T-helper 2 cell treated with Interferon-gamma antibody and Interleukin-4, amounts not matched to agents 5 μg/mL and 100 μg/mL, for 36 hours (primary cell): Measurements from ENCODE around the gene FUT6.

Experiments
- DNase-seq: peaks from one replicate; pipeline ENCODE4 v3.0.0; 2021; ENCODE audit warnings: low spot score
- H3K27ac Mint-ChIP-seq: one replicate; pipeline ENCODE4 v1.8.0; 2021; ENCODE audit warnings: mild to moderate bottlenecking, mixed read lengths
- H3K27me3 Mint-ChIP-seq: one replicate; pipeline ENCODE4 v1.8.0; 2021; ENCODE audit warnings: low read depth, mixed read lengths
- H3K36me3 Mint-ChIP-seq: one replicate; pipeline ENCODE4 v1.8.0; 2021; ENCODE audit warnings: low read depth, mixed read lengths
- H3K4me1 Mint-ChIP-seq: one replicate; pipeline ENCODE4 v1.8.0; 2021; ENCODE audit warnings: low read depth, mixed read lengths
- H3K4me3 Mint-ChIP-seq: one replicate; pipeline ENCODE4 v1.8.0; 2022; ENCODE audit warnings: mild to moderate bottlenecking, moderate library complexity, mixed read lengths
- H3K9me3 Mint-ChIP-seq: one replicate; pipeline ENCODE4 v1.8.0; 2021; ENCODE audit warnings: mixed read lengths

Gene FUT6

DNA sequence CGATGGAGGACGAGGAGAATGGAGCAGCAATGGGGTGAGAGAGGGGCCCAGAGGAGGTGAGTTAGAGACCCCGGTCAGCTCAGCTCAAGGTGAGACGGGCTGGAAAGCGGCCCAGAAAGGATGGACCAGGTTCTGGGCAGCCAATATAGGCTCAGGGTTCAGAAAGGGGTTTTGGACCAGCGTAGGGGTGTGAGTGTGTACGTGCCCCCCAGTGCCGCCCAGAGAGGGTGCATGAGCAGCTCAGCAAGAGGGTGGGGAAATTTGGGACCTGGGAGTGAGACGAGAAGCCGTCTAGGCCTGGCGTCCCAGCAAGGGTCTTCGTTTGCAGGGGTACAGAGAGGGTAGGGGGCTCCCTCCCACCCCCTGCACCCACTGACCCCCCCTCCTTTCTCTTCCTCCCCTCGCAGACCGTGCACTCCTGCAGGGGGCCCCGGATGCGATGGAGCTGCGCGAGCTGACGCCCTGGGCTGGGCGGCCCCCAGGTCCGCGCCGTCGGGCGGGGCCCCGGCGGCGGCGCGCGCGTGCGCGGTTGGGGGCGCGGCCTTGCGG lies 12.1 kb downstream of the FUT6 start:
- H3K4me3 Mint-ChIP-seq, result peak overlapping the region; percentile 89
- no peaks in the 10 kb centered on the region for H3K9me3 Mint-ChIP-seq
- H3K27me3 Mint-ChIP-seq, result peaks cover 3% of the 10 kb centered on the region
- H3K36me3 Mint-ChIP-seq, result no peaks in the 10 kb centered on the region
- no peak for DNase-seq
- peaks cover 6% of the 10 kb centered on the region for H3K4me1 Mint-ChIP-seq
- H3K27ac Mint-ChIP-seq, result peak overlapping the region; percentile 94

DNA sequence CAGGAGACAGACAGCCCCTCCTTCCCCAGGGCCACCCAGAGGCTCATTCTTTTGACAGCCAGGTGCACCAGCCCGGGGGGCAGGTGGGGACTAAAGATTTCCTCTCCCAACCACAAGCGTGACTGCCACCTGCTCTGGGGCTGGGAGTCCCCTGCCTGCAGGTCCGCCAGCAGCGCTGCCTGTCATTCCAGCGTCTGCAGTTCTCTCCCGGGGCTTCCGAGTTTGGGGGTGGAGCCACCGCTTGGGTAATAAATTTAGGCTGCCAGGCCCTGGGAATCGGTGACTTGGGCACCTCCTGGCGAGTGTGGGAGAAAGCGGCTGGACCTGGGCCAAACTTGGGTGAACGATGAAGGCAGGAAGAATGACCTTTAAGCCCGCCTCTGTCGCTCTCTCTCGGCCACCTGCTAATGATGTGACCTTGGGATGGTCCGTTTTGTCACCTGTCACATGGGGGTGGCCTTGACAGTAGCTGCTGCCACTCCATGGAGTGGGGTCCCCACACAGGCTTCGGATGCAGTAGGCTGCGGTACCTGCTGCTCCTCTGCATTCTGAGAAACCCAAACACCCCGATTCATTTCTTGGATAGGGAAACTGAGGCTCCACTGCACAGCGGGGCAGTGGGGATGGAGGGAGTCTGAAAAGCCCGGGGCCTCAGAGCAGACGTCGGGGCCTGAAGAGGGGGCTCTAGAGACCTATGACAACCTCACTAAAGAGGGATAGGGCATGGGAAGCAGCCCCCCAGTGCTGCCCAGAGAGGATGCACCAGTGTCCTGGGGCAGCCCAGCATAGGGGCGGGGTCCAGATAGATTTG lies 12.8 kb downstream of the FUT6 start:
- Mint-ChIP-seq H3K27me3 (peaks cover 3% of the 10 kb centered on the region), H3K36me3 (no peaks in the 10 kb centered on the region), H3K27ac (peak overlapping the region; percentile 94), H3K9me3 (no peaks in the 10 kb centered on the region), H3K4me1 (peaks cover 6% of the 10 kb centered on the region), H3K4me3 (peak overlapping the region; percentile 89)
- DNase-seq, result no peak

DNA sequence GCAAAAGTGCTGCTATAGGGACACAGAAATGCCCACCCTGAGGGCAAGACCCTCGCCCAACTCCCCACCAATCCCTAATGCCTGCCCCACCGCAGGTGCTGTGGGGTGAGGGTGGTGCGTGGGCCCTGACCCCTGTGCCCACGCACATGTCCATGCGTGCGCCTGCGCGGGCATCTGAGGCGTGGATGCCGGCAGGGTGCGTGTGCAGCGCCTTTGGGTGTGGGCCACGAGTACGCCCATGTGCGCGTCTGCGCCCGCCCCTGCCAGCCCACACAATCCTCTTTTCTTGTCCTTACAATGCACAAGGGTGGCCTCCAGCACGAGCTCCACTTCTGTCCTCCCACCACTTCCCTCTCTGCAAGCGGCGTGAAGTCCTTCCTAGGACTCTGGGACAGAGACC lies 14.3 kb downstream of the FUT6 start:
- H3K27me3 Mint-ChIP-seq, result peaks cover 3% of the 10 kb centered on the region
- H3K4me1 Mint-ChIP-seq, result peaks cover 6% of the 10 kb centered on the region
- H3K4me3 Mint-ChIP-seq, result no peak overlapping the region
- H3K36me3 Mint-ChIP-seq, result no peaks in the 10 kb centered on the region
- no peak for DNase-seq
- H3K9me3 Mint-ChIP-seq, result no peaks in the 10 kb centered on the region
- no peak overlapping the region for H3K27ac Mint-ChIP-seq

DNA sequence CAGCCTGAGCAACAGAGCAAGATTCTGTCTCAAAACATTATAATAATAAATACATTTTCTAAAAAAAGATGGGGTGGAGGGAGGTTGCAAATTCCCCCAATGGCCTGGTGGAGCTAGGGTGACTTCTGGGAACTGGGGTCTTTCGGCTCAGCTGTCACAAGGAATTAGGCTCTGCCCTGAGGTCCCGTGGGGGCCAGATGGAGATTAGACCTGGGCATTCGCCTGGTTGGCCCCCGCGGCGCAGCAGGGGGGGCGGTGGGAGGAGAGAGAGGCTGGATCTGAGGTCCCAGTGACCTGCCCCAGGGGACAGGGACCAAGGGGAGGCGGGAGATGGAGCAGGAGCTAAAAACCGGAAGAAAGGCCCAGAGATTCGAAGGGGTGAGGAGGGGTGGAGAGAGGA lies 14.8 kb downstream of the FUT6 start:
- Mint-ChIP-seq H3K9me3 (no peaks in the 10 kb centered on the region), H3K4me3 (no peak overlapping the region), H3K27ac (no peak overlapping the region), H3K27me3 (peaks cover 2% of the 10 kb centered on the region), H3K4me1 (peaks cover 6% of the 10 kb centered on the region), H3K36me3 (no peaks in the 10 kb centered on the region)
- no peak for DNase-seq

DNA sequence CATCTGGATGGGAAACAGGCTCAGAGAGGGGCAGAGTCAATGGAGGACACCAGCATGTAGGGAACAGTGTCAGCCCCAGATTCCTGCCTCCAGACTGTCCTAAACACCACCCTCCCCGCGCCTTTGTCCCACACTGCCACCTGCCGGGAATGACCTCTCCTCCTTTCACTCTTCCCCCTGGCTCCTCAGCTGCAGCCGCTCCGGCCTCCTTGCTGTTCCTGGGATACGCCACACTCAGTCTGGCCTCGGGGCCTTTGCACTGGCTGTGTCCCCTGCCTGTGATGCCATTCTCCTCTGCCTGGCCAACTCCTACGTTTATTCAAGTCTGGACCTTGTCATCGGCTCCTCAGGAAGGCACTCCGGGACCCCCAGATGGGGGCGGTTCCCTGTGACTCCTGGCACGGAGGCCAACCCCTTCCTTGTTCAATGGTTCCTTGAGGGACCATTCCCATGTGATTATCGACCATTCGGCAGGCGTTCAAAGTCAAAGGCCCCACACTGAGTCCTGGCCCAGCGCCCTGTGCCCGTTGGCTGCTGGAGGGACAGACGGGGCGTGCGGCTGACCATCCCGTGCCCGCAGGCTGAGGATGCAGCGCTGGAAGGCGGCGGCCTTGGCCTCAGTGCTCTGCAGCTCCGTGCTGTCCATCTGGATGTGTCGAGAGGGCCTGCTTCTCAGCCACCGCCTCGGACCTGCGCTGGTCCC lies 15.8 kb downstream of the FUT6 start:
- Mint-ChIP-seq H3K27me3 (peaks cover 2% of the 10 kb centered on the region), H3K4me3 (no peak overlapping the region)

DNA sequence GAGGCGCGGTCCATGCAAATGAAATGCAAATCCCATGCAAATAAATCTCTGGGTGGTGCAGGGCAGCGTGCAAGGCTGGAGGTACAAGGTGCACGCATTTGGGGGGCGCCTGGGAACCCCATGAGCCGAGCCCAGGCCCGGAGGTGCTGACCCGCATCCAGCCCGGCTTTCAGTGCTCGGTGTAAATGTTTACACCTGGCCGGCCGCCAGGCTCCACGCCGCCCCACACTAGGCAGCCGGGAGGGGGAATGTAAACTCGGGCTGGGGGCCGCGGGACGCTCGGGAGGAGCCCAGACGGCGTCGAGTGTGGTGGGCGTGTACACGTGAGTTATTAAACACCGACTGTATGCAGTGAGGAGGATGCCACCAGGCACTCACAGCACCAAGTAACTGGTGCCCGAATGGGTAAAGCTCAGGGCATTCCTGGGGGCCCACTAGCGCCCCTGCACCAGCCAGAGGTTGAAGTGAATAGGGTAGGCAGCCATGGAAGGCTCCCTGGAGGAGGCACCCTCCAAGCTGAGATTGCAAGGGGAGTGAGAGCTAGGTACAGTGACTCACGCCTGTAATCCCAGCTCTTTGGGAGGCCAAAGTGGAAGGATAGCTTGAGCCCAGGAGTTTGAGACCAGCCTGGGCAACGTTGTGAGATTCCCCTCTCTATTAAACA lies 17.2 kb downstream of the FUT6 start:
- H3K4me1 Mint-ChIP-seq, result peaks cover 3% of the 10 kb centered on the region
- DNase-seq, result no peak
- H3K27me3 Mint-ChIP-seq, result no peaks in the 10 kb centered on the region
- no peak overlapping the region for H3K4me3 Mint-ChIP-seq
- no peaks in the 10 kb centered on the region for H3K36me3 Mint-ChIP-seq
- H3K27ac Mint-ChIP-seq, result no peak overlapping the region
- H3K9me3 Mint-ChIP-seq, result no peaks in the 10 kb centered on the region

More for the DNA sequence above, 15.8 kb downstream of the FUT6 start:
- H3K36me3 Mint-ChIP-seq, result no peaks in the 10 kb centered on the region
- no peak for DNase-seq
- H3K4me1 Mint-ChIP-seq, result peaks cover 6% of the 10 kb centered on the region
- H3K27ac Mint-ChIP-seq, result no peak overlapping the region
- no peaks in the 10 kb centered on the region for H3K9me3 Mint-ChIP-seq

DNA sequence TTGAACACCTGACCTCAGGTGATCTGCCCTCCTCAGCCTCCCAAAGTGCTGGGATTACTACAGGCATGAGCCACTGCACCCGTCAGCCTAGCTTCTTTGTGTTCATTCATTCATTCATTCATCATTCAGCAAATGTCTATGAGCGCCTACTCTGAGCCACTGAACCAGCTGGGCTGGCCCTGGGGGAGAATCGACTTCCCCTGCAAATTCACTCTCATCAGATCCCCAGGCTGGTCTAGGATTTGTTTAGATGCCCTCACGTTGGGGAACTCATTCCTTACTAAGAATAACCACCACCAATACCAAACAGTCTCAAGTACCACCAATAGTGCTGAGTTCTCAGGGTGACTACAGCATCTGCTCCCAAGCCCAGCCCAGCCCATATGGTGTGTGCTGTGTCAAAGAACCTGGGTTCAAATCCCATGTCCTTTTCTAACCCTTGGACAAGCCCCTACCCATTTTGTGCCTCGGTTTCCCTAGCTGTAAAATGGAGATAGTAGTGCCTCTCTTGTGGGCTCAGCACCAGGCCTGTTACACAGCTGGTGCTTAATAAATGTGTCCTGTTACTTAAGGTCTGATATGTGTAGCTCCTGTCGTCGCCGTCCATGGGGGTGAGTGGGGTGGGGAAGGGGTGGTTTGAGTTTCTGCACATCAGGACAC lies 17.9 kb downstream of the FUT6 start:
- H3K36me3 Mint-ChIP-seq, result no peaks in the 10 kb centered on the region
- H3K4me3 Mint-ChIP-seq, result no peak overlapping the region
- no peak for DNase-seq
- no peaks in the 10 kb centered on the region for H3K4me1 Mint-ChIP-seq
- H3K27ac Mint-ChIP-seq, result no peak overlapping the region
- H3K9me3 Mint-ChIP-seq, result no peaks in the 10 kb centered on the region
- no peaks in the 10 kb centered on the region for H3K27me3 Mint-ChIP-seq

DNA sequence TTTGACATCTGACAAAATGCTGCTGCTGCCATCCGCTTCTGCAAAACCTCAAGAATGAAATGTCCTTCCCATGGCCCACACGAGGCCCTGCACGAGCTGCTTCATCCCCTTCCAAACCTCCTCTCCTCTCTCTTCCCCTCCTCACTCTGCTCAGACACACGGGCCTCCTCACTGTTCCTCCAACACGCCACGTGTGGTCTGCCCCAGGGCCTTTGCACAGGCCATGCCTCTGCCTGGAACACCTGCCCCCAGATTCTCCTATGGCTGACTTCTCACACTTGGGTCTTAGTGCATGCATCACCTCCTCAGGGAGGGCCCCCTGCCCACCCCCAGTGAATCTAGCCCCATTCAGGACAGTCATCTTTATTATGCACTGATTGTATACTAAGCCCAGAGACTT lies 18.7 kb downstream of the FUT6 start:
- no peaks in the 10 kb centered on the region for H3K9me3 Mint-ChIP-seq
- no peaks in the 10 kb centered on the region for H3K4me1 Mint-ChIP-seq
- DNase-seq, result no peak

DNA sequence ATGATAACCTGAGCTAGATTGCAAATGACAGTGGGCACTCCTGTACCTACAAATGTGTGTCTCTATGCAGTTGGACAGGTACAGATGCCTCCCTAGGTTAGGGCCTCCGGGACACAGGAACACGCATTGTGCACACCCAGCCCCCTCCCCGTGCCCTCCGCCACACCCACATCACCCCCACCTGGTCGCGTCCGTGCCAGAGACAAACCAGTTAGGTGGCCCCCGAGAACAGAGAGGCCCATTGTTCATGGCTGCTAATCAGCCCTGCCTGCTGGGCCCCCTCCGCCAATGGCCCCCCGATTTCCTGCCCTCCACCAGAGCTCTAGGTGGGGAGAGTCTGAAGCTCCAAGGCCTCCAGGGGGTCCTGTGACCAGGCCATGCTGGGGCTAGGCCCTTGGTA lies 20.9 kb downstream of the FUT6 start:
- DNase-seq, result no peak
- H3K36me3 Mint-ChIP-seq, result no peaks in the 10 kb centered on the region
- H3K4me3 Mint-ChIP-seq, result no peak overlapping the region
- no peaks in the 10 kb centered on the region for H3K4me1 Mint-ChIP-seq
- no peaks in the 10 kb centered on the region for H3K27me3 Mint-ChIP-seq
- H3K9me3 Mint-ChIP-seq, result no peaks in the 10 kb centered on the region
- no peak overlapping the region for H3K27ac Mint-ChIP-seq

More for the DNA sequence above, 18.7 kb downstream of the FUT6 start:
- Mint-ChIP-seq H3K36me3 (no peaks in the 10 kb centered on the region), H3K4me3 (no peak overlapping the region), H3K27me3 (no peaks in the 10 kb centered on the region), H3K27ac (no peak overlapping the region)

DNA sequence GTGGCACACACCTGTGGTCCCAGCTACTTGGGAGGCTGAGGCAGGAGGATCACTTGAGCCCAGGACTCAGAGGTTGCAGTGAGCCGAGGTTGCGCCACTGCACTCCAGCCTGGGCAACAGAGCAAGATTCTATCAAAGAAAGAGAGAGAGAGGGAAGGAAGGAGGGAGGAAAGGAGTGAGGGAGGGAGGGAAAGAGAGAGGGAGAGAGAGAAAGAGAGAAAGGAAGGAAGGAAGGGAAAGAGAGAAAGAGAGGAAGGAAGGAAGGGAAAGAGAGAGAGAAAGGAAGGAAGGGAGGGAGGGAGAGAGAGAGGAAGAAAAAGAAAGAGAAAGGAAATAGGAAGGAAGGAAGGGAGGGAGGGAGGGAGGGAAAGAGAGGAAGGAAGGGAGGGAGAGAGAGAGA lies 22.3 kb downstream of the FUT6 start:
- Mint-ChIP-seq H3K27me3 (no peaks in the 10 kb centered on the region), H3K36me3 (no peaks in the 10 kb centered on the region), H3K9me3 (no peaks in the 10 kb centered on the region), H3K4me1 (no peaks in the 10 kb centered on the region), H3K4me3 (no peak overlapping the region), H3K27ac (no peak overlapping the region)
- DNase-seq, result no peak

DNA sequence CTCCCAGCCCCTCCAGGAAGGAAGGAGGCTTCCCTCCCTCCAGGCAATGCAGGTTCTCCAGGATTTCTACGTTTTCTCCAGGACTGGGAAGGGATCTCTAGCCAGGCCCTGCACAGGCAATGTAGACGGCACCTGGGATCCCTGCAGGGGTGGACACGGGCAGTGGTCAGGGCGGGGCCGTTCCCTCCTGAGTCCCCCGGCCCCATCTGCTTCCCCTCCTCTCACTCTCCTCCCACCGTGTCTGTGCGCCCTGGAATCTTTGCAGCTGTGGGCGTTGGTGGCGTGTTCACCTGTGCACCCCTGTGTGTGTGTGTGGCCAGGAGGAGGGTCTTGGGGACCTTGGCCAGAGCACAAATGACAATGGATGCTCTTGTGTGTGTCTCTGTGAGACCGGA lies 24.7 kb downstream of the FUT6 start:
- no peaks in the 10 kb centered on the region for H3K36me3 Mint-ChIP-seq
- no peaks in the 10 kb centered on the region for H3K9me3 Mint-ChIP-seq
- no peak overlapping the region for H3K4me3 Mint-ChIP-seq
- H3K27ac Mint-ChIP-seq, result no peak overlapping the region
- DNase-seq, result no peak
- no peaks in the 10 kb centered on the region for H3K27me3 Mint-ChIP-seq
- no peaks in the 10 kb centered on the region for H3K4me1 Mint-ChIP-seq

DNA sequence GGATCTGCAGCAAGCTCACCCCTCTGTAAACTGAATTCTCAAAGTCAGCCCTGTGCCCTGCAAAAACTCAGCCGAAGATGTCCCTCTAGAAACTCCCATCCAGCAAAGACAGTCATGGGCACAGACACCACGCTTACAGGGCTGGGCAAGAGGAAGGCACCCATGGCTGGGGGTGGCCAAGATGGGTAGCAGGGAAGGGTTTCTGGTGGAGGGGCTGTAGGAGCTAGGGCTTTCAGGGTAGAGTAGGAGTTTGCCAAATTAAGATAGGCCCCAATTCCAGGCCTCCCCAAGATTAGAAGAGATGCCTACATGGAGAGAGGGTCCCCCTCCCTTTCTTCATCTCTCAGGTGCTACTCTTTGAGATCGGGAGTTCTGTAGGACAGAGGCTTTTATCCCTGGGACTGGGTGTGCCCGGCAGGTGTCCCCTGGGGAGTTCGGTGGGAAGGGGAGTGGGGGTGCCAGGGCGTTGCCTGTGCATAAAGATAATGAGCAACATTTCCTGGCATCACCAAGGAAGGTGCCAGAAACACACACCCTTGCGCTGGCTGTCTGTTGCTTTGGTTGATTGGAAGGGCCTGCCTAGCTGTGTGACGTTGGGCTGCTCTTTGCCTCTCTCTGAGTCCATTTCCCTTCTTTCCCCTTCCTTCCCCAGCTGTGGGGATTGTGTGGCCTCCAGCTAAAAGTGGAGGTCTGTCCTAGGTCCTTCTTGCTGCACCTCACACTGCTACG lies 25.2 kb downstream of the FUT6 start:
- Mint-ChIP-seq H3K4me1 (no peaks in the 10 kb centered on the region), H3K4me3 (no peak overlapping the region), H3K9me3 (no peaks in the 10 kb centered on the region), H3K27ac (no peak overlapping the region), H3K36me3 (no peaks in the 10 kb centered on the region), H3K27me3 (no peaks in the 10 kb centered on the region)
- no peak for DNase-seq

DNA sequence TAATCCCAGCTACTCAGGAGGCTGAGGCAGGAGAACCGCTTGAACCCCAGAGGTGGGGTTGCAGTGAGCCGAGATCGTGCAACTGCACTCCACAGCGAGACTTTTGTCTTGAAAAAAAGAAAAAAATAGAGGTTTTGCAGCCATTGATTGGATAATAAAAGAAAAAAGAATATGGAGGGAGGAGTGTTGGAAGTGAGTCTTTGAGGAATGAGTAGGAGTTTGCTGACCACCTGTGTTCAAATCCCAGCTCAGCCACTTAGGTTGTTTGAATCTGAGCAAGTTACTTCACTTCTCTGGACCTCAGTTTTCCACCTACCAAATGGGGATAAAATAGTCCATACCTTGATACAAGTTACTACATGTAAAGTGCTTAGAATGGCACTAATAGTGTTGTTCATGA lies 28.4 kb downstream of the FUT6 start:
- no peak for DNase-seq
- H3K9me3 Mint-ChIP-seq, result no peaks in the 10 kb centered on the region
- no peaks in the 10 kb centered on the region for H3K36me3 Mint-ChIP-seq
- no peaks in the 10 kb centered on the region for H3K4me1 Mint-ChIP-seq
- H3K27me3 Mint-ChIP-seq, result peaks cover 16% of the 10 kb centered on the region
- no peak overlapping the region for H3K27ac Mint-ChIP-seq
- no peak overlapping the region for H3K4me3 Mint-ChIP-seq
